ENCODE data around the gene ZNF678. TPM values are rescaled to one million over a fixed set of nuclear protein-coding genes. Genes with fewer than 3 reads are reported as not detected.

ZNF678 gene
- total and polyA plus RNA-seq, 2 of the 4 experiments (the other 2 are of a cell fraction): 1.3 to 4.8 TPM

DNA sequence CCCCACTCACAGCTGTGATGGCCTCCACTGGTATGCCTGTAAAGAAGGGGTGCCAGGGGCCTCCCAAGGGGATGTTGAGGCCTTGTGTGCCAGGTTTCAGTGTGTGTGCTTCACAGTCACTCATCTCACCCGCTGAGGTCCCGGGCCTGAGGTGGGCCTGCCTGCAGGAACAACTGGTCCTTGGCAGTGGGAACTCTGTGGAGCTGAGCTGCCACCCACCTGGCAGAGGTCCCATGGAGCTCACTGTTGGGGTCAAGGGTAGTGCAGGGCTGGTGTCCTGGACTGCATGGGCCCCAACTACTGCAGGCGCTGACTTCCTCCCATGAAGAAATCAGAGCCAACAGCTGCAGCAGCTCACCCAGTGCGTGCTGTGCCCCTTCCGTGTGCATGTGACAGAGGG, 17.3 kb upstream of the ZNF678 start (continued):
- TF ChIP-seq, protein P1, sequence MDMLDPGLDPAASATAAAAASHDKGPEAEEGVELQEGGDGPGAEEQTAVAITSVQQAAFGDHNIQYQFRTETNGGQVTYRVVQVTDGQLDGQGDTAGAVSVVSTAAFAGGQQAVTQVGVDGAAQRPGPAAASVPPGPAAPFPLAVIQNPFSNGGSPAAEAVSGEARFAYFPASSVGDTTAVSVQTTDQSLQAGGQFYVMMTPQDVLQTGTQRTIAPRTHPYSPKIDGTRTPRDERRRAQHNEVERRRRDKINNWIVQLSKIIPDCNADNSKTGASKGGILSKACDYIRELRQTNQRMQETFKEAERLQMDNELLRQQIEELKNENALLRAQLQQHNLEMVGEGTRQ (IDR thresholded peaks at IDR 0.05; ENCODE audit: low read depth, low read length): no peak
- TF ChIP-seq MAZ (IDR thresholded peaks at IDR 0.05; ENCODE audit: borderline replicate concordance, low read depth, low read length): no peak
- no peak for TF ChIP-seq RCOR1 (IDR thresholded peaks at IDR 0.05; ENCODE audit: insufficient replicate concordance, low read length)
- no peak for TF ChIP-seq RFX5 (IDR thresholded peaks at IDR 0.05; ENCODE audit: low read depth, low read length)

DNA sequence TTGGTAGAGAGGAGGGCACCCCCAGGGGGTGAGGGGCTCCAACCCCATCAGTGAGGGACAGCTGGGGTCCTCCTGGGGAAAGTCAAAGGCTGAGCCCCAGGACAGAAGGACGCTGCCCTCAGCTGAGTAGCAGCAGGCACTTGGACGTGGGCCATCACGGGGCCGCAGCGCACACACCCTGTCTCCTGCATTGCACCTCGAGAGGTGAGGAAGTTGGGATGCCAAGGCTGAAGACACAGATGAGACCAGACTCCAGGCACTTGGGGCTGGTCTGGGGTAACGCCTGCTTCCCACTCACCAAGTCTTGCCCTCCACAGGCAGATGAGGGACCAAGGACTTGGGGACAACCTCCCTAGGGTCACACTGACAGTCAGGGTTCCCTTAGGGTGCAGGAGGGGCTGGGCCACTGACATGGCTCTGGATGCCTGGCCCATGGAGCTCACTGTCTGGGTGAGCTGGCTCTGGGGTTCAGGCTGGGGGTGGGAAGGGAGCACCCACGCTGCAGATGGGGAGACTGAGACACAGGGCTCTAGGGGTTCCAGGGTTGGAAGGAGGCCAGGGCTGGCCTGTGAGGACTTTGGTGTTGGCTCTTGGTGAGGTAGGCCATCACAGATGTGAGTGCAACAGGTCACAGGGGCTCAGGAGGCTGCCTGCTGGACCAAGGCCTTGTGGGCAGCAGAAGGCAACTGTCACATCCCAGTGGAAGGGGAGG, 16.6 kb upstream of the ZNF678 start:
- Histone ChIP-seq H3K36me3 (ENCODE audit: control insufficient read depth, insufficient read depth, low read length) (no peaks in the 10 kb centered on the region), H3K9me1 (ENCODE audit: insufficient read depth, low read length) (peaks cover 2% of the 10 kb centered on the region; the same call in 1 of the 2 replicates), H3K79me1 (ENCODE audit: low read depth in 1 of 2, low read length in 2 of 2) (peaks cover 0 to under 1% of the 10 kb centered on the region in 2 experiments; a peak in 1 of 4 replicates), H3K56ac (ENCODE audit: extremely low read depth, insufficient read depth, low read length) (no peak overlapping the region), H3K27ac (ENCODE audit: insufficient read depth, low read length) (no peak overlapping the region), H3K9me3 (ENCODE audit: control insufficient read depth, insufficient read depth, low read length) (no peaks in the 10 kb centered on the region), H3K4ac (ENCODE audit: low read depth, low read length) (no peak overlapping the region), H2BK5ac (ENCODE audit: low read depth, low read length, poor library complexity, severe bottlenecking) (no peak overlapping the region), H3K18ac (ENCODE audit: low read depth, low read length) (no peak overlapping the region), H4K91ac (ENCODE audit: insufficient read depth, low read depth, low read length) (no peak overlapping the region), H2AFZ (replicated peaks; ENCODE audit: low read length, poor library complexity) (no peak overlapping the region), H4K20me1 (ENCODE audit: insufficient read depth, low read length) (no peaks in the 10 kb centered on the region), H3K9ac (ENCODE audit: low read depth, low read length) (no peak overlapping the region), H3K4me2 (ENCODE audit: low read depth, low read length) (no peak overlapping the region), H3K23ac (ENCODE audit: low read depth, low read length) (no peak overlapping the region), H3K4me1 (ENCODE audit: control insufficient read depth, insufficient read depth, low read length) (no peaks in the 10 kb centered on the region), H2AK9ac (replicated peaks; ENCODE audit: low read depth, low read length, poor library complexity) (no peak overlapping the region), H2AK5ac (ENCODE audit: low read depth, low read length) (no peak overlapping the region), H2BK20ac (ENCODE audit: low read depth, low read length) (no peak overlapping the region), H3K14ac (replicated peaks; ENCODE audit: low read depth, low read length) (no peak overlapping the region), H2BK120ac (ENCODE audit: low read depth, low read length) (no peak overlapping the region), H2BK15ac (ENCODE audit: low read depth, low read length) (no peak overlapping the region), H4K8ac (ENCODE audit: low read depth in 2 of 2, low read length in 2 of 2) (no peak overlapping the region), H3K27me3 (ENCODE audit: control insufficient read depth, insufficient read depth, low read length) (no peaks in the 10 kb centered on the region), H4K5ac (ENCODE audit: low read depth, low read length) (no peak overlapping the region), H3K4me3 (ENCODE audit: insufficient read depth, low read depth, low read length) (no peak overlapping the region)
- DNase-seq: no peak
- POLR2A ChIA-PET (ENCODE audit: unreplicated experiment): no interaction called here
- CTCF ChIA-PET: no interaction called here
- 83% methylated on average over 1 of the region's 8 CpGs; no CpG with 5 or more reads in 1 of the 2 experiments for WGBS, 2 experiments (ENCODE audit: extremely low coverage in 2 of 2, insufficient read length in 1 of 2)
- intact Hi-C loops (cut with micrococcal nuclease): loop anchor here (10.0 kb wide), 1 partner anchor 398 kb away; the partner anchor contains the start of gene WNT9A
- BruUV-seq (replicated peaks): no TSS peak
- dilution Hi-C loops (cut with HindIII; ENCODE audit: low sequenced_read_pairs, unreplicated experiment): no loop called here
- in situ Hi-C loops (cut with MboI; ENCODE audit: low sequenced_read_pairs): no loop called here
- ATAC-seq (ENCODE audit: low read depth): no peak
- TF ChIP-seq, protein P2, sequence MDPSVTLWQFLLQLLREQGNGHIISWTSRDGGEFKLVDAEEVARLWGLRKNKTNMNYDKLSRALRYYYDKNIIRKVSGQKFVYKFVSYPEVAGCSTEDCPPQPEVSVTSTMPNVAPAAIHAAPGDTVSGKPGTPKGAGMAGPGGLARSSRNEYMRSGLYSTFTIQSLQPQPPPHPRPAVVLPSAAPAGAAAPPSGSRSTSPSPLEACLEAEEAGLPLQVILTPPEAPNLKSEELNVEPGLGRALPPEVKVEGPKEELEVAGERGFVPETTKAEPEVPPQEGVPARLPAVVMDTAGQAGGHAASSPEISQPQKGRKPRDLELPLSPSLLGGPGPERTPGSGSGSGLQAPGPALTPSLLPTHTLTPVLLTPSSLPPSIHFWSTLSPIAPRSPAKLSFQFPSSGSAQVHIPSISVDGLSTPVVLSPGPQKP (IDR thresholded peaks at IDR 0.05; ENCODE audit: borderline replicate concordance, low read depth, low read length): no peak
- no peak for TF ChIP-seq SMC3 (IDR thresholded peaks at IDR 0.05; ENCODE audit: low read depth, low read length)
- TF ChIP-seq FOS (IDR thresholded peaks at IDR 0.05; ENCODE audit: low read depth, low read length): no peak
- TF ChIP-seq MAFK (IDR thresholded peaks at IDR 0.05; ENCODE audit: low read depth, low read length): no peak
- TF ChIP-seq BHLHE40 (IDR thresholded peaks at IDR 0.05; ENCODE audit: low read depth, low read length): no peak
- TF ChIP-seq, protein P3, sequence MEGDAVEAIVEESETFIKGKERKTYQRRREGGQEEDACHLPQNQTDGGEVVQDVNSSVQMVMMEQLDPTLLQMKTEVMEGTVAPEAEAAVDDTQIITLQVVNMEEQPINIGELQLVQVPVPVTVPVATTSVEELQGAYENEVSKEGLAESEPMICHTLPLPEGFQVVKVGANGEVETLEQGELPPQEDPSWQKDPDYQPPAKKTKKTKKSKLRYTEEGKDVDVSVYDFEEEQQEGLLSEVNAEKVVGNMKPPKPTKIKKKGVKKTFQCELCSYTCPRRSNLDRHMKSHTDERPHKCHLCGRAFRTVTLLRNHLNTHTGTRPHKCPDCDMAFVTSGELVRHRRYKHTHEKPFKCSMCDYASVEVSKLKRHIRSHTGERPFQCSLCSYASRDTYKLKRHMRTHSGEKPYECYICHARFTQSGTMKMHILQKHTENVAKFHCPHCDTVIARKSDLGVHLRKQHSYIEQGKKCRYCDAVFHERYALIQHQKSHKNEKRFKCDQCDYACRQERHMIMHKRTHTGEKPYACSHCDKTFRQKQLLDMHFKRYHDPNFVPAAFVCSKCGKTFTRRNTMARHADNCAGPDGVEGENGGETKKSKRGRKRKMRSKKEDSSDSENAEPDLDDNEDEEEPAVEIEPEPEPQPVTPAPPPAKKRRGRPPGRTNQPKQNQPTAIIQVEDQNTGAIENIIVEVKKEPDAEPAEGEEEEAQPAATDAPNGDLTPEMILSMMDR (conservative IDR thresholded peaks at IDR 0.05; ENCODE audit: low read depth, low read length): no peak
- no peak for TF ChIP-seq CHD1 (IDR thresholded peaks at IDR 0.05; ENCODE audit: low read depth, low read length)
- TF ChIP-seq NFE2L2 (IDR thresholded peaks at IDR 0.05; ENCODE audit: low read depth, low read length): no peak
- no peak for TF ChIP-seq RFX5 (IDR thresholded peaks at IDR 0.05; ENCODE audit: low read depth, low read length)
